ENCODE measurements around the gene OR11H1. TPM values are rescaled to one million over a fixed set of nuclear protein-coding genes. Genes with fewer than 3 reads are reported as not detected.
"Not testable (repeated sequence)": the region's sequence is repeated elsewhere in the genome, so short reads cannot be mapped to it uniquely, and the experiment has no call there.

OR11H1 gene, protein sequence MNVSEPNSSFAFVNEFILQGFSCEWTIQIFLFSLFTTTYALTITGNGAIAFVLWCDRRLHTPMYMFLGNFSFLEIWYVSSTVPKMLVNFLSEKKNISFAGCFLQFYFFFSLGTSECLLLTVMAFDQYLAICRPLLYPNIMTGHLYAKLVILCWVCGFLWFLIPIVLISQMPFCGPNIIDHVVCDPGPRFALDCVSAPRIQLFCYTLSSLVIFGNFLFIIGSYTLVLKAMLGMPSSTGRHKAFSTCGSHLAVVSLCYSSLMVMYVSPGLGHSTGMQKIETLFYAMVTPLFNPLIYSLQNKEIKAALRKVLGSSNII
- total RNA-seq: not detected
- long read RNA-seq: 0 reads

DNA sequence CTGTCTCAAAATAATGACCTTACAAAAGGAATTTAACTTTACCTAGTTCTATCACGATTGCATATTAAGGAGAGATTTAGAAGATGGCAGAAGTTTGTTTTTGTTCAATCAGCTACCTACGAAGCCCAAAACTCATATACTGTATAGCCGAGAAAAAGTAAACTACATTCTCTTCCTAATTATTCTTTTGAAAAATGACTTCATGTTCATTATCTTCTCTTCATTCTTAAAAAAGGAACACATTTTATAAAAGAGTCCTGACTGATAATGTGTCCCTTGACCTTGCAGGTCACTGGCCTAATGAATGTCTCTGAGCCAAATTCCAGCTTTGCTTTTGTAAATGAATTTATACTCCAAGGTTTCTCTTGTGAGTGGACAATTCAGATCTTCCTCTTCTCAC is at the start of gene OR11H1:
OR11H1 (plus strand) TSS at position 301 of the 400 bp plus-strand sequence; CDS start at position 301, 0 bp downstream.
- ATAC-seq; intact Hi-C loops (cut with DNase I, micrococcal nuclease); DNase-seq: not testable (repeated sequence)

DNA sequence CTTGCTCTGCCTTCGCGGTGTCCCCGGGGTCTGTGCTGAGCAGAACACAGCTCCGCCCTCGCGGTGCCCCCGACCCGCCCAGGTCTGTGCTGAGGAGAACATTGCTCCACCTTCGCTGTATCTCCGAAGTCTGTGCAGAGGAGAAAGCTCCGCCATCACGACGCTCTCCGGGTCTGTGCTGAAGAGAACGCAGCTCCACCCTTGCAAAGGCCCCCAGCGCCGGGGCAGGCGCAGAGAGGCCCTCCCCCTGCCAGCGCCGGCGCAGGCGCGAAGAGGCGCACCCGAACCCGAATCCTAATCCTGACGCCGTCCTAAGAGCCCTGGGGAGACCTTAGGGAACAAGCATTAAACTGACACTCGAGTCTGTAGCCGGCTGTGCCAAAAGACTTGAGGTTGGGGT is 18.0 kb upstream of the OR11H1 start:
- intact Hi-C loops (cut with DNase I, micrococcal nuclease); DNase-seq; ATAC-seq: not testable (repeated sequence)

DNA sequence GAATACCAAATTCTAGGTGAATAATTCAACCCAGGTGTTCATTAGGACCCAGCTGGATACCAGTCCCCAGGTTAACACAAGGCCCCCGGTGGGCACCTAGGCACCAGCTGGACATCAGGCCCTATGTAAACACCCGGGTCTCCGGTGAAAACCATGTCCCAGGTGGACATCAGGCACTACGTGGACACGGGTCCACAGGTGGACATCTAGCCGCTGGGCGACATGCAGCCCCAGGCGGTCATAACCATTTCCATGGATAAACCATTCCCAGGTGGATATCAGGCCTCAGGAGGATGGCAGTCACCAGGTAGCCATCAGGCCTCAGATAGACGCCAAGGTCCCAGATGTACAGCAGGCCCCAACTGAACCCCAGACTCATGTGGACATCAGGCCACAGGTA is 12.1 kb upstream of the OR11H1 start:
- intact Hi-C loops (cut with DNase I, micrococcal nuclease); DNase-seq; ATAC-seq: not testable (repeated sequence)

DNA sequence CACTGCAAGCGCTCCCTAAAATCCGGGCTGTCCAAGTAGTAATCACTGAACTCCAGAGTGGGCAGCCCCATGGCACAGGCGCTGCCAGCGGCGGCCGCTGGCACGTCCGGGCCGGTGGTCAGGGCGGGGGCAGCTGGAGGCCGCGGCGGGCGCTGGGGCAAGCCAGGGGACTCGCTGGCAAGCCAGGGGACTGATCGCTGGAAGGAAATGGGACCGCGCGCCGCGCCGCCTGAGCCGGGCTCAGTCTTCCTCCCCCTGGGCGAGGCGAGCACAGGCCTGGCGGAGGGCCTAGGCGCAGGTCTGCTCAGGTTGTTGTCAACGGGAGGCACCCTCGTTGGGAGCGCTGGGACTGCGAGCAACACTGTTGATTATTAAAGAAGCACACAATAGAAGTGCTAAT is 25.8 kb downstream of the OR11H1 start:
- ATAC-seq; DNase-seq; intact Hi-C loops (cut with DNase I, micrococcal nuclease): not testable (repeated sequence)

DNA sequence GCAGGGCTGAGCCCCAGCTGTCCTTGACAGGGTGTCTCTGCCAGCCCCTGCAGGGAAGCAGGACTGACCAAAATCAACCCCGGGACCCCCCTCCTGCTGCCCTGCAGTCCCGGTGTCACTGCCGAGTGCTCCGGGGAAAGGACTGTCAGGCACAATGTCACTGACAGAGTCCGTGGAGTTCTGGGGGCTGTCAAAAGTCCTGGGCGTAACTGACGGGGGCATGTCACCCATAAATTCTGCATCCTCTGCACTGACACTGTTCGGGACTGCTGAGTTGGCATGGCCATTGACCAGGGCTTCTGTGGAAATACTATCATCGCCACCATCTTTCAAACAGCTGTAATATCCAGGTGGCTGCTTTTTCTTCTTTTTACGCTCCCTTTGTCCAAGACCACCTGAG is 35.5 kb downstream of the OR11H1 start:
- ATAC-seq; intact Hi-C loops (cut with DNase I, micrococcal nuclease); DNase-seq: not testable (repeated sequence)

DNA sequence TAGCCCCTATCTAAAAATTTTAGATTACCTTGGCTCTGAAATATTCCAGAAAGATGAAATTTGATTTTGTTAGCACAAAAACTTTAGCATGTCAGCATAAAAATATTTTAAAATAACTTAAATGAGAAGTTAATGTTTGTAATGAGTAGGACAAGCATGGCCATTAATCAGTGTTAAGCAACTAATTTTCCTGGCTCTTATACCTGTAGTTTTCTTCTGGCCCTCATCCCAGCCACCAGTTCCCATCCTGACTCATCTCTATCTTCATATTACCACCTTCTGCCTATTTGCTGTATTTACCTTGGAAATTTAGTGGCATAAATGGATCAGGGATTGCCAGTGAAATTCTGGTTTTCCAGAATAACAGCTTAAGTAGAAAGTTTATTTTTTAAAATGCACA is 37.1 kb downstream of the OR11H1 start:
- DNase-seq; intact Hi-C loops (cut with DNase I, micrococcal nuclease); ATAC-seq: not testable (repeated sequence)

Other genes with a start within 250 kb of the OR11H1 start
- not detected for gene POTEH, start 161.8 kb downstream of the OR11H1 start, total RNA-seq